HG02798 (cell line): ENCODE measurements around the gene FHIT.

Source experiments
- ATAC-seq: cut with Tn5 transposase; IDR thresholded peaks from one replicate; pipeline ENCODE4 v1.9.1; 2021; ENCODE audit warnings: mild to moderate bottlenecking; ENCODE audit not compliant: unreplicated experiment, poor library complexity

FHIT gene

DNA sequence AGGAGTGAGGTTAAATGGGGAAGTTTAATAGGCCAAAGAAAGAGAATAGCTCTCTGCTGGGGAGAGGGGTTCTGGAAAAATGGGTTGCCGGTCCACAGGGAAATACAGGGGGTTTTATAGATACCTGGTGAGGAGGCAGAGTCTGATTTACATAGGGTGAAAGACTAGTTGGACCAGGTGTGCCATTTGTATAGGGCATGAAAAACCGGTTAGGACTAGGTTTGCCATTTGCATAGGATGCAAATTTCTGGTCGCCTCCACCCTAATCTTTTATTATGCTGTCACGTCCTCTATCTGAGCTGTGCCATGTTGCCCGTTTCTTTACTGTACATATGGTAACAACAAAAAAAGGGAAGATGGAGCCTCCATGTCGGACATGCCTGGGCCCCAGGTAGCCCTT lies 960.1 kb downstream of the FHIT start:
- ATAC-seq = no peak

DNA sequence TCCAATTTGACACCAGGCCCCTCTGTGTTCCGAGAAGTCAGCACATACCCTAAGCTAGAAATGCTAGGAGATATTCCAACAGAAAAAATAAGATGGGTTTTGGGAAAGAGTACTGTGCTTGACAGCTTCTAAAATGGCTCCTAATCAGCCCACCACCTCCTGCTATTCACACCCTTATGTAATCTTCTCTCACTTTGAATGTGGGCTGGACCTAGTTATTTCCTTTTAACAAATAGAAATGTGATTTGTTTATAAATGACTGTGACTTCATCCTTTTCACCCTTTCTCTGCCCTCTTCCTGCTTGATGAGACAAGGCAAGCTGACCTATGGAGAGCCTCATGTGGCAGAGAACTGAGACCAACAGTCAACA lies 961.1 kb downstream of the FHIT start:
- no peak for ATAC-seq

DNA sequence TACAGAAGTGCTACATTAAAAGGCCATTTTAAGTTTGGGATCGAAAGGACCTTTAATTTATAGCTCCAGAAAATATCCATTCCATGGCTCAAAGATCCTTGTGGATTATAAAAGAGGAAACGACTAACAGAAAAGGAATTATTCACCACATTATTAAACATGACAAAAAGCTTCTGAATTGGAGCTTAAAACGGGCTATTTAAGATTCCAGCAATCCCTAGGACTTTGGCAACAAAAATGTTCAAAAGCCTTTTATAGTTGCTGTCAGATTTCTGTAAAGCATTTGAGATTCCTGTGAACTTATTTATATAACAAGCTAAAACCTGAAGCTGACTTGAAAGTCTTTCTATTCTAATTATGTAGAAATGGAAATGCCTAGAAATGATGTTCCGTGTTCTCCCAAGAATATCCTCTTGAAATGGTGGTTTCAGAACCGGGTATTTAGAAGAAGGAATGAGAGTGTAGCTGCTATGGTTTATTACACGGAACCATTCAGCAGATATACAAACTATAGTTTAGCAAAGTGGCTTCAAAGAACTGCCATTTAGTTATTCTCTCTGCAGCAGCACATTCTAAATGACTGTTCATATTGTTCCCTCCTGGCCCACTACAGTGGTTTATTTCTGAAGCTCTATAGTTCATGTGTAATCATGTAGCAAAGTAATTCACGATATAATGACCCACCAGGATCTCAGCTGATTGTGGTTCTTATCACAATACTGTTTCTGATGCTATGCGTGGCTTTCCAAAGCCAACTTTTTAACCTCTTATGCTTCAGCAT lies 961.7 kb downstream of the FHIT start:
- ATAC-seq = no peak

DNA sequence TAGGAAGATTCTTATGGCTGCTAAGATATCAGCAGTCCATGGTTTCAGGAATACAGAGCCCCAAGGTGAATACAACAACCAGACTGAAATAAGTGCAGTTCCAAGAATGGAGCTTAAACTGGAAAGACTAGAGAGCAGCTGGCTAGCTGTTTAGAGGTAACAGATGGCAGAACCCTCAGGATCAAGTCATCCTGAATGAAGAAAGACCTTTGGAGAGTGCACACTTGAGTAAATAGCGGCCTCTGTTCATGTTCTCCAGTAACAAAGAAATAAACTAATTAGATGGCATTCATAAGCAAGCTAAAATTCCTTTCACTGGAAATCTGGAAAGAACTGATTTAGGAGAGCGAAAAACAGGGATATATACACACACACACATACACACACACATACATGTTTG lies 968.4 kb downstream of the FHIT start:
- no peak for ATAC-seq

DNA sequence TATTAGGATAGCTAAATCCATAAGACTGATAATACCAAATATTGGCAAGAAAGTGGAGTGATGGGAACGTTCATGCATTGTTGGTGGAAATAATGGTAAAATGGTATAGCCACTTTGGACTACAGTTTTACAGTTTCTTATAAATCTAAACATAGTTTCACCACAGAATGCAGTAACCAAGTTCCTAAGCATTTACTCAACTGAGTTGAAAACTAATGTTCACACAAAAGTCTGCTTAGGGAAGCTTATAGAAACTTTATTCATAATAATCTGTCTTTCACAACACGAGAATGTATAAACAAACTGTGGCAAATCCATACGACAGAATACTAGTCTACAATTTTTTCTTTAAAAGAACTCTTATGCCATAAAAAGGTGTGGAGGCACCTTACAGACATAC lies 969.3 kb downstream of the FHIT start:
- ATAC-seq = no peak

DNA sequence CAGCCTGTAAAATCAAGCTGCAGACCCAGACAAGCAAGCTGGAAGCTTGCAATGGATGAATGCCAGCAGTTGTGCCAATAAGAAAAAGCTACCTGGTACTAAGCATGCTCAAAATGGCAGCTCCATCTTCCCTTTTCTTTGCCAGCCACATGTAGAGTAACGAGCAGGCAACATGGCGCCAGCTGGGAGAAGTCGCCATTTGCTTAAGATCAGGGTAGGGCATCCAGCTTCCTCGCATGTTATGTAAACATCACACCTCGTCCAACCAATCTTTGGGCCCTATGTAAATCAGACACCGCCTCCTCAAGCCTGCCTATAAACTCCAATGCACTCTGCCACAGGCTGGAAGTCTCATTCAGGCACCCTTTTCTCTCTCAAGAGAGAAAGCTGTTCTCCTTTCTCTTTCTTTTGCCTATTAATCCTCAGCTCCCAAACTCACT lies 973.9 kb downstream of the FHIT start:
- no peak for ATAC-seq

DNA sequence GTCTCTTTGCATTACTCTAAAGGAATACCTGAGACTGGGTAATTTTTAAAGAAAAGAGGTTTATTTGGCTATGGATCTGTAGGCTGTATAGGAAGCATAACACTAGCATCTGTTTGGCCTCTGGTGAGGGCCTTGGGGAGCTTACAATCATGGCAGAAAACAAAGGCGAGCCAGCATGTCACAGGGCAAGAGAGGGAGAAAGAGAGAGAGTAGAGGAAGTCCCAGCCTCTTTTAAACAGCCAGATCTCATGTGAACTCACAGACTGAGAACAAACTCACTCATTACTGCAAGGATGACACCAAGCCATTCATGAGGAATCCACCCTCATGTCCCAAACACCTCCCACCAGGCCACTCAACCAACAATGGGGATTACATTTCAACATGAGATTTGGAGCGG lies 974.6 kb downstream of the FHIT start:
- ATAC-seq = no peak

DNA sequence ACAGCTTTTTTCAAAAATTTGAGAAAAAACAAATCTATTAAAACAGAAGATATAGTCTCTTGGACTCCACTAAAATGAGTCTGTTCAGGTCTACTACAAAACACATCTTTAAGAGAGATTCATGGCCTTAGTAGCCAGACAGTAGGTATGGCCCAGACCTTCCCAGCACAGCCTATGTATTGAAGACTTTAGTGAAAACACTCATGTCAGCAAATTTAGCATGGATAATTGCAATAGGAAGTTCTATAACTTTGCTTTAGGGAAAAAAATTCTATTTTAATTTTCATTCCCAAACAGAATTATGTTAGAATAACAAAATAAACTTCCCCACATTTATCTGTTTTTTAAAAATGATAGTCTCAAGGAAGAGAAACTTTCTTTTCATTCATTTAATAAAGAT lies 976.6 kb downstream of the FHIT start:
- no peak for ATAC-seq

DNA sequence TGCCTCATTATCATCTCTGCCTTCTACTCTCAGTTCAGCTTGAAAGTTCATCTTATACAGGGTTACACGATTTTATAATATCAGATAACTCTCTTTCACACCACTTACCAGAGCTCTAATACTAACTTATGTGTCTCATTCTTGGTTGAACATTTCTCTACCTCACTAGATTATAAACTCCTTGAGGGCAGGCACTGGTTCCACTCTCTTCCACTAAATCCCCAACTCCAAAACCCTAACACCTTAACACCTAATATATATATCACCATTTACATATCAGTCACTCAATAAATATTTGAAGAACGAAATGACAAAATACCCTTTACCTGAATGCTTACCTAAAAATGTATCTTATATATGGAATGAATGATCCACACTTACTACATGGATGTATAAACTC lies 977.2 kb downstream of the FHIT start:
- no peak for ATAC-seq

DNA sequence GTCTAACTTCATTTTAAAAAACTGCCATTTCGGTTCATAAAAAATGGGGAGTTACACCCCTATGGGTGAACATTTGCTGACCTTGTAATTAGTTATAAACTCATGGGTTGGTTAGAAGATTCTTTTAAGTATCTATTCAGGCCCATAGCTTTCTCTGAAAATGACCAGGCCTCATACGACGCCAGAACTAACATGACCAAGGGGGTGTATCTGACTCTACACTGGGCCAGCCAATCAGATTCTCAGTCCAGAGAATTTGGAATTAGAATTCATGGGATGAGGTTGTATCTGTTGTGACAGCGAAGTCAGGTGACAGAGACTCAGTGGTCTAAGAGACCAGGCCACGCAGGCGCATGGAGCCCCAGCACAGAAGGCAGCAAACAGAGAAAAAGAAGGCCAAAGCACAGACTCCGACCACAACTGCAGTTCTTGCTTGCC lies 981.4 kb downstream of the FHIT start:
- no peak for ATAC-seq

DNA sequence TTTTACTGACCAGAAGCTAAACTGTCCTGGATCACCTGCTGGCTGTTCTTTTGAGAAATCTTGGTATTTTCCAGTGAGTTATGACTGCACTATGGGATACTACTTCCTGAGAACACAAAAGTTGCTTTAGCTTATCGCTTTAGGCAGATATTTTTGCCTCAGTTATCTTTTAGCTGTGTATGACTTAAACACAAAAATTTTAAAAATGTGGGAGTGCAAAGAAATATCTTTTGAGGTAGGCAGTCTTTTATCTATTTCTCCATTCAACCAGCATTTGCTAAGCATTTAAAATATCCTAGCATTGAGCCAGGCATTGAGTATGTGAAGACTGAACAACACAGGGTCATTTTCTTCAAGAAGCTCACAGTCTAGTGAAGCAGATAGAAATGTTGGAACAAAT lies 981.9 kb downstream of the FHIT start:
- no peak for ATAC-seq

DNA sequence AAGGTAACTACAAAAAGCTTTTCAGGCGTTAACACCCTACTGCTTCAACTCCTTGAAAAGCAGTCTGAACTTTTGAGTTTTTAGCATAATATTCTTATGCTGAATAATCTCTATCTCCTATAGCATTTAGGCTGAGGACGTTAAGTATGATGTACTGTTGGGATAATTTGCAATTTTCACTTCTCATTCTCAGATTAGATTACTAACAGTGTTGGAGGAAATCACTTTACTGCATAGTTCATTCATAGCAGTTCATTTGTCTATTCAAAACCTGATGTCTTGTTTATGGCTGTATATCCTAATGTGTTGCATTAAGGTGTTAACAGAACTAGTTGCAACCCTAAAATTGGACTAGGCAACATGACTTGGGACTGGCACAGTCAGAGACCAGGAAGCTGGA lies 983.1 kb downstream of the FHIT start:
- no peak for ATAC-seq

DNA sequence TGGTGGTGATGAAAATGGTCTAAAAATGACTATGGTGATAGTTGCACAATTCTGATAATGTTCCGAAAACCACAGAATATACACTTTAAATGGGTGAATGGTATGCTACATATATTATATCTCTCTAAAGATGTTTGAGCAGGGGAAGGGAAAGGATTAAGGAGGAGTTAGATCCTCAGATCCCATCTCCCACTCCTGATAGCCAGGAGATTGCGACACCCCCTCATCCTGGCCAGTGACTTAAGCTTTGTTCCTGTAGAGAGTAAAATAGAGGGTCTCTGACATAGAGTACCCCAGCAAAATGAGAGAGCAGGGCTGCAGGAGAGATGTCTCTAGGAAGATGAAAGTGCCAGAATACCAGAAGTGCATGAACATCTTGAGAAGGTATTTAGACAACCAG lies 984.8 kb downstream of the FHIT start:
- no peak for ATAC-seq

DNA sequence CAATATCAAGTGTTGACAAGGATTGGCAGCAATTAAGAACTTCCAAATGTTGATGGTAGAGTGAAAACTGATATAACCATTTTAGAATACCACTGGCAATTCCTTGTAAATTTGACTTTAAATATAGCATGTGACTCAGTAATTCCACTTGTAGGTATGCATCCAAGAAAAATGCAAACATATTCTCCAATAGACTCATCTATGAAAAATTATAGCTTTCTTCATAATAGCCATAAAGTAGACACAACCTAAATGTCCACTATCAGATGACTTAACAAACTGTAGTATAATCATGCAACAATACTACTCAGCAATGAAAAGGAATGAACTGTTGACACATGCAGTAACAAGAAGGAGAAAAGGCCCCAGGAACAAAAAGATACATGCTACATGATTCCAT lies 988.1 kb downstream of the FHIT start:
- no peak for ATAC-seq

DNA sequence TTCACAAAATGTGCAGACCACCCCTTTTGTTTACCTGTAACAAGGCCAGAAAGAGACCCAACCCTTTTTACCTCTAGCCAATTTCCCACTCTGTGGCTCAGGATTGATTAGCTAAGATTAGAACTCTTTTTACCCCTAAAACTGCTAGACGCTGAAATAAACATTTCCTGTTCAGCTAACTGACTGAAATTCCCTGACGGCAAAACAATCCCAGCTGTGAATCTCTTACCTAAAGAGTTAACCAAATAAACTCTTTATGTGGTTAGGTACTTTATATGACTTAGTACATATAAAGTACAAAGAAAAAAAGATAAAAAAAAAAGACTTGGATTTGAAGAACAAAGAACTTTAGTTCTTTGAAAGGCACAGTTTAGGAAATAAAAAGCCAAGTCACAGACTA lies 988.7 kb downstream of the FHIT start:
- no peak for ATAC-seq

DNA sequence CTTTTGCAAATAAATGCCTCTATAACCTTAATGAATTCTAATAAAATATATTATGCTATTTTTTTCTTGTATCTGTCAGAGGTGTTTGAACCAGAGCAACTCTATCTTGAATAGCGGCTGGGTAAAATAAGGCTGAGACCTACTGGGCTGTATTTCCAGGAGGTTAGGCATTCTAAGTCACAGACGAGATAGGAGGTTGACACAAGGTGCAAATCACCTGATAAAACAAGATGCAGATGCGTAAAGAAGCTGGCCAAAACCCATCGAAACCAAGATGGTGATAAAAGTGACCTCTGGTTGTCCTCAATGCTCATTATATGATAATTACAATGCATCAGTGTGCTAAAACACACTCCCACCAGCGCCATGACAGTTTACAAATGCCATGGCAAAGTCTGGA lies 990.7 kb downstream of the FHIT start:
- no peak for ATAC-seq

DNA sequence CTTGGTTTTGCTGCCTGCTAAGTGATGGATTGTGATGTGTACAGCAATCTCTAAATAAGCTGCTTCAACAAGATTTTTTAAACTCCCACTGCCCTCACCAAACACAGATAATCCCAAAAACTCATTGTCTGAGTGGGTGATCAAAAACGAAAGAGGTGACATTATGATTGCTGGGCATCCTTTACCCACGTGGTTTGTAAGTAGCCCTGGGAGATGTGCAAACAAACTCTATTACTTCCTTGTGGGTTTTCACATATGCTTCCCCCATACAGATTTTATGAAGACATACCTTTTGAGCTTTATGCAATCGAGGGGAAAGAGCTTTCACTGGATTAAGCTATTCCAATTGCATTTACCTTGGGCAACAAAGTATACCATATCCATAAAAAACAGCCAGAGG lies 1000.4 kb downstream of the FHIT start:
- ATAC-seq = no peak

DNA sequence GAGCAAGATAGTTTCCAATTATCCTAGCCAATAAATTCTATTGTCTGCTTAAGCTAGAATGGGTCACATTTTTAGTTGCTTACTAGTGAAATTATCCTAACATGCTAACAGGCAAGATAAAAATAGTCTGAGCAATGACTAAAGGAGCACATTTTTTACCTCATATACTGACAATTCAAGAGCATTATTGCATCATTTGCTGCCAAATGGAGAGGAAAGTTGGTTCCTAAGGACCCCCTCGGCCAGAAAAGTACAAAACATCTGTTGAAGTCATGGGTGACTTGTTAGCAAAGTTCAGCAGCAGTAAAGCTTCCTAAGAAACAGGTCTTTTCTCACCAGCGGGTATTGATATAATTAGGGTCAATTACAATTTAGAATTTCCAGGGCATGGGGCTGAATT lies 1001.0 kb downstream of the FHIT start:
- no peak for ATAC-seq

DNA sequence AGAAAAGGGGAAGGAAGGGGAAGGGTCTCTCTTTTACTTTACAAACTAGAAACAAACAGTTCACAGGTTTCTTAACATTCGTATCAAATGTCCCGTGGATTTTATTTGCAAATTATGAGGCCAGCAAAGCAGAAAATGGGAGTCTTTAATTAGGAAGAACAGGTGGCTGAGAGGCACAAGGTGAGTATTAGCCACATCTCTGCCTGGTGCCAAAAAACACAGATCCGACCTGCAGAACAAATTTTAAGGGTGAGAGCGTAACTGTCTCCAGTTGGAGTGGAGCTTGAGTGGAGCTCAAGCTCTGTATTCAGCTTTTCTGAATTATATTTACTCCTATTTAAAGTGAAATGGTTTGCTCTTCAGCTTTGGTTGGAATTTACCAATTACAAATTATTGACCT lies 1004.9 kb downstream of the FHIT start:
- ATAC-seq = no peak

DNA sequence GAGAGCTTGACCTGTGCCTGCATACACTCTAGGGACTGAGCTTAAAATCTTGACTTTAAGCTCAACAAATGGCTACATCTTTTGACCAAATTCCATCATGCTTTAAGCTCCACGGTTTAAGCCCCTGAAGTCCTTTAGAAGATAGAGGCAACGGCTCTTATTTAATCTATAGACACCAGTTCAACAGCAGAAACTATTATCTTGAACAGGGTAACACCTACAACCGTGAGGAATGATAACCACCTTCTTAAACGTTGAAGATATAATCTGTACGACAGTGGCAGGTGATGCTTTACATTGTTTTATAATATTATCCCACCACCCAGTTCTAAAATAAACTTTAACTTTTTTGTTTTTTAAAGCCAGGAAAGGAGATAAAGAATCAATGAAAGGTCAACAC lies 1007.8 kb downstream of the FHIT start:
- ATAC-seq = no peak

DNA sequence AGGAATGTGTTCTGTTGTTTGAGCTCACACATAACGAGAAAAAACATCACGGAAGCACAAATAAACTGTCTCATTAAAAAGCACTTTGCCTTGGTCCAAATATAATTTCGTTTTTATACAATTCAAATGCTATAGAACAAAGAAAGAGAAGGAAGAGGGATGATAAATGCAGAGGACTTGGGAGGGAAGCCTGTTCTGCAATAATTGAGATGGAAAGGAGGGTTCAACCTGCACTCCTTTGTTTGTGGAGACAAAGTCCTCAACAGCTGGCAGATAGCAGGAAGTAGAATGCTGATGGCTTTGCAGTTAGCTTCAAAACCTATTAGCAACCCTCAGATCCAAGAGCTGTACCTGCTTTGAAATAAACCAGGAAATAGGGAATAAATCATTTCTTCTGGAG lies 1010.8 kb downstream of the FHIT start:
- no peak for ATAC-seq

DNA sequence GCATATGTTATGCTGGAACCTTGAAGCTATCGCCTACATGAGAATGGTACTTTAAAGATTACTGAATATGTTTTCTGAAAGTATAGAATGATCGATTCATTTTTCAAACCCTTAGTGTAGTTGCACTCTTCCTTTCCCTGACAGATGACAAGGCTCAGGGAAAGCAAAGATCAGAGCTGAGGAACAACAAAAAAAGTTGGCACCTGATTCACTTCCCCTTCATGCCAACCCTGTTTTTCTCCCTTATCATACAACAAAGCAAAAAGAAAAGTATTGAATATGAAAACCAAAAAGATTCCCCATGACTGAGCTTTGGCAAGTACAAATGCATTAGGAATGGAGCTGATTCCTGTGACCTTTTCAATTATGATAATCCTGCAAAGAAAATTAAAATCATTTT lies 1012.7 kb downstream of the FHIT start:
- ATAC-seq = no peak

DNA sequence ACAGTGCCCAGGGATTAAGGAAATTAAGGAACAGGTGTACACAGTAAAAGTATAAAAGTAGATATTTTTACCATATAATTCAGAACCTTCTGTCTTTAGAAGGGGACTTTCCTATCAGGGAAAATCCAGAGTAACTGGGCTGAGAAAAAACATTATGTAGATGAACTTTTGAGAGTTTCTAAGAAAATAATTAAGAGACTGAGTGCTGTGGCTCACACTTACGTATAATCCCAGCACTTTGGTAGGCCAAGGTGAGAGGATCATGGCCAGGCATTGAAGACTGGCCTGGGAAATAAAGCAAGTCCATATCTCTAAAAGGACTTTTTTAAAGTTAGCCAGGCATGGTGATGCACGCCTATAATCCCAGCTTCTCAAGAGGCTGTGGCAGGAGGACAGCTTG lies 1021.8 kb downstream of the FHIT start:
- no peak for ATAC-seq
